ENCODE data around the gene FBXW7. TPM values are rescaled to one million over a fixed set of nuclear protein-coding genes. Genes with fewer than 3 reads are reported as not detected.

The FBXW7 gene
- total and polyA plus RNA-seq, 12 donors = 12.1 to 87.6 (median 66.8) TPM

- H3K27me3 ChIP-seq = no peaks in the 10 kb centered on the region
- ATAC-seq = no peak
- no peaks in the 10 kb centered on the region for H3K9me3 ChIP-seq
- DNase-seq = no peak
- no peak for TF ChIP-seq CTCF (IDR thresholded peaks at IDR 0.05)
- peaks cover 0 to 12% (median 0%) of the 10 kb centered on the region in 9 donors for H3K4me1 ChIP-seq
- intact Hi-C loops (cut with DNase I) = no loop called here
- H3K4me3 ChIP-seq = no peak overlapping the region
- H3K27ac ChIP-seq = no peak overlapping the region
- WGBS, 2 donors = 92% methylated on average over 5 of the region's 5 CpGs
- peaks cover 0 to 100% (median 45%) of the 10 kb centered on the region in 9 donors for H3K36me3 ChIP-seq
Observed at GRCh38 chr4:152325831-152326230, 210.1 kb downstream of the FBXW7 start.

- H3K36me3 ChIP-seq = peaks cover 0 to 94% (median 37%) of the 10 kb centered on the region in 9 donors
- WGBS, 2 donors = 82 to 85% methylated on average over 1 of the region's 1 CpG
Observed at GRCh38 chr4:152323221-152323620, 212.7 kb downstream of the FBXW7 start.

GRCh38 chr4:152322656-152323055, 213.2 kb downstream of the FBXW7 start:
- 93 to 95% methylated on average over 6 of the region's 6 CpGs for WGBS, 2 donors
- Histone ChIP-seq H3K27ac (no peak overlapping the region), H3K4me3 (no peak overlapping the region), H3K27me3 (no peaks in the 10 kb centered on the region), H3K4me1 (peaks cover 0 to 9% (median 0%) of the 10 kb centered on the region in 9 donors), H3K36me3 (peaks cover 0 to 89% (median 31%) of the 10 kb centered on the region in 9 donors), H3K9me3 (no peaks in the 10 kb centered on the region)
- ATAC-seq = no peak
- DNase-seq = no peak
- intact Hi-C loops (cut with DNase I) = no loop called here
- TF ChIP-seq CTCF (IDR thresholded peaks at IDR 0.05) = no peak

More at GRCh38 chr4:152323221-152323620, 212.7 kb downstream of the FBXW7 start:
- H3K4me1 ChIP-seq = peaks cover 0 to 9% (median 0%) of the 10 kb centered on the region in 9 donors
- H3K27me3 ChIP-seq = no peaks in the 10 kb centered on the region
- H3K27ac ChIP-seq = no peak overlapping the region
- DNase-seq (no peak), ATAC-seq (no peak)
- no peak for TF ChIP-seq CTCF (IDR thresholded peaks at IDR 0.05)
- H3K4me3 ChIP-seq = no peak overlapping the region
- H3K9me3 ChIP-seq = no peaks in the 10 kb centered on the region
- intact Hi-C loops (cut with DNase I) = no loop called here

GRCh38 chr4:152321923-152322322, 214.0 kb downstream of the FBXW7 start:
- no peak for DNase-seq
- H3K9me3 ChIP-seq = no peaks in the 10 kb centered on the region
- no peak for TF ChIP-seq CTCF (IDR thresholded peaks at IDR 0.05)
- H3K4me3 ChIP-seq = no peak overlapping the region
- ATAC-seq = no peak
- peaks cover 0 to 15% (median 2%) of the 10 kb centered on the region in 9 donors for H3K4me1 ChIP-seq
- intact Hi-C loops (cut with DNase I) = no loop called here
- 65 to 75% methylated on average over 1 of the region's 1 CpG for WGBS, 2 donors
- no peak overlapping the region for H3K27ac ChIP-seq
- H3K36me3 ChIP-seq = peaks cover 0 to 81% (median 28%) of the 10 kb centered on the region in 9 donors
- H3K27me3 ChIP-seq = no peaks in the 10 kb centered on the region
